Right kidney (tissue), 1 donor: ENCODE results near the gene BTBD9.

ENCODE experiments used
- DNase-seq: peaks from one replicate; pipeline ENCODE4 v3.0.0-alpha.2; 2016

The BTBD9 gene

GRCh38 chr6:38159596-38159995 lies 480.1 kb downstream of the BTBD9 start:
- DNase-seq: no peak

- no peak for DNase-seq
Observed at GRCh38 chr6:38158762-38159350, 480.9 kb downstream of the BTBD9 start.

GRCh38 chr6:38157905-38158304 lies 481.8 kb downstream of the BTBD9 start:
- no peak for DNase-seq

GRCh38 chr6:38156818-38157565 lies 482.7 kb downstream of the BTBD9 start:
- no peak for DNase-seq

- DNase-seq: no peak
Observed at GRCh38 chr6:38155621-38156204, 484.0 kb downstream of the BTBD9 start.

GRCh38 chr6:38155144-38155543 lies 484.6 kb downstream of the BTBD9 start:
- DNase-seq: no peak

- no peak for DNase-seq
Observed at GRCh38 chr6:38154731-38155130, 485.0 kb downstream of the BTBD9 start.

GRCh38 chr6:38153798-38154345 lies 485.9 kb downstream of the BTBD9 start:
- DNase-seq: no peak

- DNase-seq: no peak
Observed at GRCh38 chr6:38153076-38153797, 486.5 kb downstream of the BTBD9 start.

- no peak for DNase-seq
Observed at GRCh38 chr6:38152620-38153019, 487.1 kb downstream of the BTBD9 start.

GRCh38 chr6:38151580-38152500 lies 487.9 kb downstream of the BTBD9 start:
- no peak for DNase-seq

GRCh38 chr6:38150681-38151296 lies 488.9 kb downstream of the BTBD9 start:
- no peak for DNase-seq

- DNase-seq: no peak
Observed at GRCh38 chr6:38150021-38150420, 489.7 kb downstream of the BTBD9 start.

GRCh38 chr6:38149531-38149930 lies 490.2 kb downstream of the BTBD9 start:
- DNase-seq: no peak

GRCh38 chr6:38148606-38149005 lies 491.1 kb downstream of the BTBD9 start:
- DNase-seq: no peak

- DNase-seq: no peak
Observed at GRCh38 chr6:38146734-38147027, 493.0 kb downstream of the BTBD9 start.

GRCh38 chr6:38146021-38146733 lies 493.6 kb downstream of the BTBD9 start:
- no peak for DNase-seq

GRCh38 chr6:38144365-38144945 lies 495.3 kb downstream of the BTBD9 start:
- no peak for DNase-seq

GRCh38 chr6:38143191-38144150 lies 496.3 kb downstream of the BTBD9 start:
- no peak for DNase-seq
